ENCODE results near the gene FLVCR1. TPM values are rescaled to one million over a fixed set of nuclear protein-coding genes. Genes with fewer than 3 reads are reported as not detected.
A peak's percentile ranks its signal among the peaks of the same experiment; 100 is the strongest.

Gene FLVCR1
- total RNA-seq, 1 experiment from 2014 or later, result 67.9 TPM

DNA sequence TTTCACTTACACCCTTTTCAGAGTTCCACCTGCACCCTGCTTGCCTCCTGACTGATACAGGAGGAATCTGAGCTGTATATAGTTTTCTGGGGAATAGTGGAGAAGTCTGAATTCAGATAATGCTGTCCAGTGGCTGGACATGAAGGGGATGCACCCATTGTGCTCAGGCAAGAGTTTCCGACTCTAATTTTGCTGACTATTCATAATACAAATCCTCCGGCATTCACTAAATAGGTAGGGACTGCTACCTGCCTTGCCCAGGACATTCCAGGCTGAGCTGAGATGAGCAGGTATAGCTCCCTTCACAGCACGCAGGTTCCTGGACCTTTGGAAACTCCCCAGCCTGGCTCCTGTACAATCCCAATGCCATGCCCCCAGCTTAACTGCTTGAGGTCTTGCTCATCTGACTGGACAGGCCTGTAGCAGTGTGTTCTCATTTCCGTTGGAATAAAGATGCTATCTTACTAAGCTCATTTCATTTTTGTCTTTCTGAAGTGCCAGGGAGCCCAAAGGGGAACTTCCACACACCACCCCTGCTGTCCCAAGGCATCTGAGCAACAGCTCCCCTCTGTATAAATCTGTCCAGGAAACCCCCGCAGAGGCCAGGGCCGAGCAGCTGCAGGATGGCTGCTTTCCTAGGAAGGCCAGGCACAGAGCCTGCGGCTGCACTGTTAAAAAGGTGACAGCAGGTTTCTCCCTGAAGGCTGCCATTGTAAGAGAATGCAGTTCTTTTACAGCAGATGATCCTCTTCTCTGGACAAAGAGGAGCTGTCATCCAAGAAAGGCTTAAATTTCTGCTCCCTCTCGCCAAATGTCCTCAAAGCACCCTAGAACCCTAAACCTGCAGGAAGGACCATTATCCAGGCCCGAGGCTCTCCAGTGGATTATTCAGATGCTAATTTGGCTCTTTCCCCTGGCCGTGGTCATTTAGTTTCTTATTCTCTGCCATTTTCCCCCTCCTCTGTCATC is 70.5 kb downstream of the FLVCR1 start:
- TF ChIP-seq, protein P1, sequence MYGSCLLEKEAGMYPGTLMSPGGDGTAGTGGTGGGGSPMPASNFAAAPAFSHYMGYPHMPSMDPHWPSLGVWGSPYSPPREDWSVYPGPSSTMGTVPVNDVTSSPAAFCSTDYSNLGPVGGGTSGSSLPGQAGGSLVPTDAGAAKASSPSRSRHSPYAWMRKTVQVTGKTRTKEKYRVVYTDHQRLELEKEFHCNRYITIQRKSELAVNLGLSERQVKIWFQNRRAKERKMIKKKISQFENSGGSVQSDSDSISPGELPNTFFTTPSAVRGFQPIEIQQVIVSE (CRISPR knock-in tag; IDR thresholded peaks at IDR 0.05; ENCODE audit: borderline replicate concordance), result no peak
- TF ChIP-seq, protein P2, sequence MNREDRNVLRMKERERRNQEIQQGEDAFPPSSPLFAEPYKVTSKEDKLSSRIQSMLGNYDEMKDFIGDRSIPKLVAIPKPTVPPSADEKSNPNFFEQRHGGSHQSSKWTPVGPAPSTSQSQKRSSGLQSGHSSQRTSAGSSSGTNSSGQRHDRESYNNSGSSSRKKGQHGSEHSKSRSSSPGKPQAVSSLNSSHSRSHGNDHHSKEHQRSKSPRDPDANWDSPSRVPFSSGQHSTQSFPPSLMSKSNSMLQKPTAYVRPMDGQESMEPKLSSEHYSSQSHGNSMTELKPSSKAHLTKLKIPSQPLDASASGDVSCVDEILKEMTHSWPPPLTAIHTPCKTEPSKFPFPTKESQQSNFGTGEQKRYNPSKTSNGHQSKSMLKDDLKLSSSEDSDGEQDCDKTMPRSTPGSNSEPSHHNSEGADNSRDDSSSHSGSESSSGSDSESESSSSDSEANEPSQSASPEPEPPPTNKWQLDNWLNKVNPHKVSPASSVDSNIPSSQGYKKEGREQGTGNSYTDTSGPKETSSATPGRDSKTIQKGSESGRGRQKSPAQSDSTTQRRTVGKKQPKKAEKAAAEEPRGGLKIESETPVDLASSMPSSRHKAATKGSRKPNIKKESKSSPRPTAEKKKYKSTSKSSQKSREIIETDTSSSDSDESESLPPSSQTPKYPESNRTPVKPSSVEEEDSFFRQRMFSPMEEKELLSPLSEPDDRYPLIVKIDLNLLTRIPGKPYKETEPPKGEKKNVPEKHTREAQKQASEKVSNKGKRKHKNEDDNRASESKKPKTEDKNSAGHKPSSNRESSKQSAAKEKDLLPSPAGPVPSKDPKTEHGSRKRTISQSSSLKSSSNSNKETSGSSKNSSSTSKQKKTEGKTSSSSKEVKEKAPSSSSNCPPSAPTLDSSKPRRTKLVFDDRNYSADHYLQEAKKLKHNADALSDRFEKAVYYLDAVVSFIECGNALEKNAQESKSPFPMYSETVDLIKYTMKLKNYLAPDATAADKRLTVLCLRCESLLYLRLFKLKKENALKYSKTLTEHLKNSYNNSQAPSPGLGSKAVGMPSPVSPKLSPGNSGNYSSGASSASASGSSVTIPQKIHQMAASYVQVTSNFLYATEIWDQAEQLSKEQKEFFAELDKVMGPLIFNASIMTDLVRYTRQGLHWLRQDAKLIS (CRISPR knock-in tag; IDR thresholded peaks at IDR 0.05; ENCODE audit: borderline replicate concordance), result no peak
- TF ChIP-seq ETV6 (CRISPR knock-in tag; IDR thresholded peaks at IDR 0.05), result peak; percentile 67; the same call in 1 of the 2 replicates
- TF ChIP-seq SP1 (CRISPR knock-in tag; conservative IDR thresholded peaks at IDR 0.05), result 0 out of 2 replicates have a peak, but pooled peaks have one; percentile 8
- TF ChIP-seq TEAD1 (CRISPR knock-in tag; IDR thresholded peaks at IDR 0.05), result no peak
- no peak for TF ChIP-seq NR1H2 (CRISPR knock-in tag; IDR thresholded peaks at IDR 0.05)
- Mint-ChIP-seq H3K4me1 (peaks cover 71% of the 10 kb centered on the region), H3K4me3 (peak overlapping the region; percentile 24), H3K9me3 (peaks cover 13% of the 10 kb centered on the region), H3K27ac (peak overlapping the region; percentile 92), H3K36me3 (peaks cover 3% of the 10 kb centered on the region), H3K27me3 (ENCODE audit: low read depth) (peaks cover 6% of the 10 kb centered on the region; the same call in 1 of the 2 replicates)
- CTCF ChIA-PET, result interaction anchor here (0.8 to 1.4 kb wide), 5 partner anchors 8 to 179 kb away, joined by 3 to 6 read pairs (median 3); no protein-coding TSS in a partner anchor
- POLR2A ChIA-PET, result interaction anchor here (1.3 kb wide), 1 partner anchor 23 kb away, joined by 4 read pairs; no protein-coding TSS in a partner anchor
- ATAC-seq (peak; percentile 80), DNase-seq (ENCODE audit: low spot score) (no peak)

DNA sequence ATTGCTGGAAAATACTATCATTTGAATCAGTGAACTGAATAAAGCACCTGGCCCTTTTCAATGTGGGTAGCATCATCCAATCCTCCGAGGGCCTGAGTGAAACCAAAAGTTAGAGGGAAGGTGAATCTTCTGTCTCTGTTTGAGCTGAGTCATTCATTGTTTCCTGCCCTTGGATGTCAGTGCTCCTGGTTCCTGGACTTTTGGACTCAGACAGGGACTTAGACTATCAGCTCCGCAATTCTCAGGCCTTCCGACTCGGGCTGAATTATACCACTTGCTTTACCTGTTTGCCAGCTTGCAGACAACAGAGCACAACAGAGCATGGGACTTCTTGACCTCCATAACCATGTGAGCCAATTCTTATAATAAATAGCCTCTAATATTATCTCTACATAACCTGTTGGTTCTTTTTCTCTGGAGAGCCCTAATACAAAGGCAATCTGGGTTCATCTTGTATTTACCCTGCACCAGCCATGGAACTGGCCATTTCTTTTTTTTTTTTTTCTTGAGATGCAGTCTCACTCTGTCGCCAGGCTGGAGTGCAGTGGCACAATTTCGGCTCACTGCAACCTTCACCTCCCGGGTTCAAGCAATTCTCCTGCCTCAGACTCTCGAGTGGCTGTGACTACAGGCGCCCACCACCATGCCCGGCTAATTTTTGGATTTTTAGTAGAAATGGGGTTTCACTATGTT is 73.1 kb downstream of the FLVCR1 start:
- DNase-seq (ENCODE audit: low spot score) (no peak), ATAC-seq (no peak)
- no peak overlapping the region for H3K4me3 Mint-ChIP-seq
- peaks cover 17% of the 10 kb centered on the region for H3K27me3 Mint-ChIP-seq (ENCODE audit: low read depth)
- H3K36me3 Mint-ChIP-seq, result peaks cover 3% of the 10 kb centered on the region
- TF ChIP-seq NR3C1 (CRISPR knock-in tag; conservative IDR thresholded peaks at IDR 0.05; ENCODE audit: low read depth) (no peak), EMX1 (CRISPR knock-in tag; IDR thresholded peaks at IDR 0.05) (no peak), ZNF121 (CRISPR knock-in tag; IDR thresholded peaks at IDR 0.05) (no peak), FOXJ3 (CRISPR knock-in tag; IDR thresholded peaks at IDR 0.05; ENCODE audit: borderline replicate concordance) (no peak), TEAD1 (CRISPR knock-in tag; IDR thresholded peaks at IDR 0.05) (no peak), RELA (CRISPR knock-in tag; IDR thresholded peaks at IDR 0.05; ENCODE audit: borderline replicate concordance) (no peak), NFYB (CRISPR knock-in tag; conservative IDR thresholded peaks at IDR 0.05; ENCODE audit: low read depth) (no peak), RORB (CRISPR knock-in tag; IDR thresholded peaks at IDR 0.05) (no peak), JAZF1 (CRISPR knock-in tag; IDR thresholded peaks at IDR 0.05) (no peak), ETV6 (CRISPR knock-in tag; IDR thresholded peaks at IDR 0.05) (no peak)
- TF ChIP-seq, protein P3, sequence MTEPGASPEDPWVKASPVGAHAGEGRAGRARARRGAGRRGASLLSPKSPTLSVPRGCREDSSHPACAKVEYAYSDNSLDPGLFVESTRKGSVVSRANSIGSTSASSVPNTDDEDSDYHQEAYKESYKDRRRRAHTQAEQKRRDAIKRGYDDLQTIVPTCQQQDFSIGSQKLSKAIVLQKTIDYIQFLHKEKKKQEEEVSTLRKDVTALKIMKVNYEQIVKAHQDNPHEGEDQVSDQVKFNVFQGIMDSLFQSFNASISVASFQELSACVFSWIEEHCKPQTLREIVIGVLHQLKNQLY (CRISPR knock-in tag; IDR thresholded peaks at IDR 0.05), result no peak
- TF ChIP-seq, protein P4, sequence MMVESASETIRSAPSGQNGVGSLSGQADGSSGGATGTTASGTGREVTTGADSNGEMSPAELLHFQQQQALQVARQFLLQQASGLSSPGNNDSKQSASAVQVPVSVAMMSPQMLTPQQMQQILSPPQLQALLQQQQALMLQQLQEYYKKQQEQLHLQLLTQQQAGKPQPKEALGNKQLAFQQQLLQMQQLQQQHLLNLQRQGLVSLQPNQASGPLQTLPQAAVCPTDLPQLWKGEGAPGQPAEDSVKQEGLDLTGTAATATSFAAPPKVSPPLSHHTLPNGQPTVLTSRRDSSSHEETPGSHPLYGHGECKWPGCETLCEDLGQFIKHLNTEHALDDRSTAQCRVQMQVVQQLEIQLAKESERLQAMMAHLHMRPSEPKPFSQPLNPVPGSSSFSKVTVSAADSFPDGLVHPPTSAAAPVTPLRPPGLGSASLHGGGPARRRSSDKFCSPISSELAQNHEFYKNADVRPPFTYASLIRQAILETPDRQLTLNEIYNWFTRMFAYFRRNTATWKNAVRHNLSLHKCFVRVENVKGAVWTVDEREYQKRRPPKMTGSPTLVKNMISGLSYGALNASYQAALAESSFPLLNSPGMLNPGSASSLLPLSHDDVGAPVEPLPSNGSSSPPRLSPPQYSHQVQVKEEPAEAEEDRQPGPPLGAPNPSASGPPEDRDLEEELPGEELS (CRISPR knock-in tag; IDR thresholded peaks at IDR 0.05), result no peak
- TF ChIP-seq, protein P5, sequence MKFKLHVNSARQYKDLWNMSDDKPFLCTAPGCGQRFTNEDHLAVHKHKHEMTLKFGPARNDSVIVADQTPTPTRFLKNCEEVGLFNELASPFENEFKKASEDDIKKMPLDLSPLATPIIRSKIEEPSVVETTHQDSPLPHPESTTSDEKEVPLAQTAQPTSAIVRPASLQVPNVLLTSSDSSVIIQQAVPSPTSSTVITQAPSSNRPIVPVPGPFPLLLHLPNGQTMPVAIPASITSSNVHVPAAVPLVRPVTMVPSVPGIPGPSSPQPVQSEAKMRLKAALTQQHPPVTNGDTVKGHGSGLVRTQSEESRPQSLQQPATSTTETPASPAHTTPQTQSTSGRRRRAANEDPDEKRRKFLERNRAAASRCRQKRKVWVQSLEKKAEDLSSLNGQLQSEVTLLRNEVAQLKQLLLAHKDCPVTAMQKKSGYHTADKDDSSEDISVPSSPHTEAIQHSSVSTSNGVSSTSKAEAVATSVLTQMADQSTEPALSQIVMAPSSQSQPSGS (CRISPR knock-in tag; IDR thresholded peaks at IDR 0.05; ENCODE audit: borderline replicate concordance, low read depth), result no peak
- TF ChIP-seq, protein P6, sequence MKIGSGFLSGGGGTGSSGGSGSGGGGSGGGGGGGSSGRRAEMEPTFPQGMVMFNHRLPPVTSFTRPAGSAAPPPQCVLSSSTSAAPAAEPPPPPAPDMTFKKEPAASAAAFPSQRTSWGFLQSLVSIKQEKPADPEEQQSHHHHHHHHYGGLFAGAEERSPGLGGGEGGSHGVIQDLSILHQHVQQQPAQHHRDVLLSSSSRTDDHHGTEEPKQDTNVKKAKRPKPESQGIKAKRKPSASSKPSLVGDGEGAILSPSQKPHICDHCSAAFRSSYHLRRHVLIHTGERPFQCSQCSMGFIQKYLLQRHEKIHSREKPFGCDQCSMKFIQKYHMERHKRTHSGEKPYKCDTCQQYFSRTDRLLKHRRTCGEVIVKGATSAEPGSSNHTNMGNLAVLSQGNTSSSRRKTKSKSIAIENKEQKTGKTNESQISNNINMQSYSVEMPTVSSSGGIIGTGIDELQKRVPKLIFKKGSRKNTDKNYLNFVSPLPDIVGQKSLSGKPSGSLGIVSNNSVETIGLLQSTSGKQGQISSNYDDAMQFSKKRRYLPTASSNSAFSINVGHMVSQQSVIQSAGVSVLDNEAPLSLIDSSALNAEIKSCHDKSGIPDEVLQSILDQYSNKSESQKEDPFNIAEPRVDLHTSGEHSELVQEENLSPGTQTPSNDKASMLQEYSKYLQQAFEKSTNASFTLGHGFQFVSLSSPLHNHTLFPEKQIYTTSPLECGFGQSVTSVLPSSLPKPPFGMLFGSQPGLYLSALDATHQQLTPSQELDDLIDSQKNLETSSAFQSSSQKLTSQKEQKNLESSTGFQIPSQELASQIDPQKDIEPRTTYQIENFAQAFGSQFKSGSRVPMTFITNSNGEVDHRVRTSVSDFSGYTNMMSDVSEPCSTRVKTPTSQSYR (CRISPR knock-in tag; IDR thresholded peaks at IDR 0.05), result no peak
- TF ChIP-seq, protein P7, sequence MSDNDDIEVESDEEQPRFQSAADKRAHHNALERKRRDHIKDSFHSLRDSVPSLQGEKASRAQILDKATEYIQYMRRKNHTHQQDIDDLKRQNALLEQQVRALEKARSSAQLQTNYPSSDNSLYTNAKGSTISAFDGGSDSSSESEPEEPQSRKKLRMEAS (CRISPR knock-in tag; IDR thresholded peaks at IDR 0.05), result no peak
- ChIA-PET POLR2A (no interaction called here), CTCF (no interaction called here)
- peaks cover 58% of the 10 kb centered on the region for H3K4me1 Mint-ChIP-seq
- no peak overlapping the region for H3K27ac Mint-ChIP-seq
- H3K9me3 Mint-ChIP-seq, result peaks cover 13% of the 10 kb centered on the region
